ENCODE measurements around the gene NOL11. TPM values are rescaled to one million over a fixed set of nuclear protein-coding genes. Genes with fewer than 3 reads are reported as not detected.

The NOL11 gene
- polyA plus RNA-seq, 3 donors = 5.2 to 11.4 (median 6.1) TPM

- peaks cover 14% of the 10 kb centered on the region for H3K79me2 ChIP-seq (ENCODE audit: insufficient read depth, low read length)
- no CpG with 5 or more reads among the region's 2 CpGs for WGBS (ENCODE audit: insufficient coverage)
- H3K4me3 Mint-ChIP-seq = no peak overlapping the region
These were observed 15.7 kb downstream of the NOL11 start for GRCh38 chr17:67733449-67733848.

GRCh38 chr17:67737145-67737544 is 19.4 kb downstream of the NOL11 start:
- H3K4me2 ChIP-seq (replicated peaks; ENCODE audit: extremely low read depth, low read length, poor library complexity, severe bottlenecking) = no peak overlapping the region
- Mint-ChIP-seq H3K9me3 (no peaks in the 10 kb centered on the region), H3K36me3 (peaks cover 81 to 88% of the 10 kb centered on the region in 2 donors), H3K4me1 (no peaks in the 10 kb centered on the region), H3K27me3 (ENCODE audit: low read depth in 3 of 3) (no peaks in the 10 kb centered on the region), H3K4me3 (no peak overlapping the region), H3K27ac (no peak overlapping the region)
- H3K27ac ChIP-seq (ENCODE audit: low read depth in 1 of 2, low read length in 2 of 2) = no peak overlapping the region
- peaks cover 2% of the 10 kb centered on the region for H3K79me2 ChIP-seq (ENCODE audit: insufficient read depth, low read length)
- TF ChIP-seq CTCF (IDR thresholded peaks at IDR 0.05) = no peak
- H3K27me3 ChIP-seq (ENCODE audit: control insufficient read depth in 2 of 2, insufficient read depth in 2 of 2, low read length in 2 of 2) = no peaks in the 10 kb centered on the region
- no peak for DNase-seq
- no peaks in the 10 kb centered on the region for H3K4me1 ChIP-seq (ENCODE audit: control insufficient read depth in 1 of 2, insufficient read depth in 2 of 2, low read length in 2 of 2)
- intact Hi-C loops (cut with micrococcal nuclease) = no loop called here
- no peak overlapping the region for H3K4me3 ChIP-seq (replicated peaks in 1 of 3; ENCODE audit: low read depth in 2 of 3, low read length in 3 of 3)
- no peaks in the 10 kb centered on the region for H4K20me1 ChIP-seq (ENCODE audit: insufficient read depth, low read length)
- H3K9ac ChIP-seq (ENCODE audit: insufficient read depth, low read length, poor library complexity, severe bottlenecking) = no peak overlapping the region
- no peaks in the 10 kb centered on the region for H3K9me3 ChIP-seq (replicated peaks in 1 of 2; ENCODE audit: control insufficient read depth in 1 of 2, insufficient read depth in 1 of 2, low read length in 2 of 2)
- H3K36me3 ChIP-seq (replicated peaks in 1 of 2; ENCODE audit: control insufficient read depth in 1 of 2, insufficient read depth in 2 of 2, low read length in 2 of 2) = peaks cover 83 to 96% of the 10 kb centered on the region in 2 donors
- H2AFZ ChIP-seq (ENCODE audit: insufficient read depth, low read depth, low read length, poor library complexity, severe bottlenecking) = no peak overlapping the region
- WGBS (ENCODE audit: insufficient coverage) = 98% methylated on average over 4 of the region's 8 CpGs

More at GRCh38 chr17:67733449-67733848, 15.7 kb downstream of the NOL11 start:
- Histone ChIP-seq H3K4me3 (replicated peaks in 1 of 3; ENCODE audit: low read depth in 2 of 3, low read length in 3 of 3) (no peak overlapping the region), H2AFZ (ENCODE audit: insufficient read depth, low read depth, low read length, poor library complexity, severe bottlenecking) (no peak overlapping the region), H3K27me3 (ENCODE audit: control insufficient read depth in 2 of 2, insufficient read depth in 2 of 2, low read length in 2 of 2) (no peaks in the 10 kb centered on the region), H3K9me3 (replicated peaks in 1 of 2; ENCODE audit: control insufficient read depth in 1 of 2, insufficient read depth in 1 of 2, low read length in 2 of 2) (peaks cover 6 to 18% of the 10 kb centered on the region in 2 donors), H4K20me1 (ENCODE audit: insufficient read depth, low read length) (no peaks in the 10 kb centered on the region), H3K4me1 (ENCODE audit: control insufficient read depth in 1 of 2, insufficient read depth in 2 of 2, low read length in 2 of 2) (no peaks in the 10 kb centered on the region), H3K4me2 (replicated peaks; ENCODE audit: extremely low read depth, low read length, poor library complexity, severe bottlenecking) (no peak overlapping the region), H3K36me3 (replicated peaks in 1 of 2; ENCODE audit: control insufficient read depth in 1 of 2, insufficient read depth in 2 of 2, low read length in 2 of 2) (peaks cover 82 to 98% of the 10 kb centered on the region in 2 donors), H3K9ac (ENCODE audit: insufficient read depth, low read length, poor library complexity, severe bottlenecking) (no peak overlapping the region), H3K27ac (ENCODE audit: low read depth in 1 of 2, low read length in 2 of 2) (no peak overlapping the region)
- Mint-ChIP-seq H3K27me3 (ENCODE audit: low read depth in 3 of 3) (no peaks in the 10 kb centered on the region), H3K4me1 (no peaks in the 10 kb centered on the region), H3K36me3 (peaks cover 82 to 88% of the 10 kb centered on the region in 2 donors), H3K27ac (peak overlapping the region in 2 of 7 donors; percentile 19 to 23), H3K9me3 (peaks cover 2 to 18% (median 8%) of the 10 kb centered on the region in 7 donors)
- DNase-seq = no peak
- intact Hi-C loops (cut with micrococcal nuclease) = no loop called here
- no peak for TF ChIP-seq CTCF (IDR thresholded peaks at IDR 0.05)
